Ovary (tissue), 3 donors: Measurements from ENCODE around the gene MLEC.

Experiments
- CTCF ChIP-seq, 3 donors: fragments of 450-650 bp in 2 of 3; fragments of 200-600 bp in 1 of 3; IDR thresholded peaks; one replicate each; pipeline versions ENCODE4 v1.5.1 to v1.8.0; 2016 to 2022; ENCODE audit warnings: antibody characterized with exemption in 3 of 3, mild to moderate bottlenecking in 1 of 3
- EP300 ChIP-seq: sonication (generic); formaldehyde crosslinking; IDR thresholded peaks from one replicate; pipeline ENCODE4 v1.6.1; 2017; ENCODE audit warnings: antibody characterized with exemption
- POLR2A ChIP-seq: fragments of 450-650 bp; IDR thresholded peaks from one replicate; pipeline ENCODE4 v1.6.1; 2017; ENCODE audit warnings: antibody characterized with exemption, mild to moderate bottlenecking, moderate library complexity
- donor health status: DM: no; HTN: no; CAD: no.

GRCh38 chr12:120663741-120664140 lies 23.2 kb upstream of the MLEC start:
- TF ChIP-seq POLR2A (no peak), CTCF (IDR thresholded peaks at IDR 0.05) (no peak), EP300 (no peak)
